ENCODE results near the gene DPPA4.

DNA sequence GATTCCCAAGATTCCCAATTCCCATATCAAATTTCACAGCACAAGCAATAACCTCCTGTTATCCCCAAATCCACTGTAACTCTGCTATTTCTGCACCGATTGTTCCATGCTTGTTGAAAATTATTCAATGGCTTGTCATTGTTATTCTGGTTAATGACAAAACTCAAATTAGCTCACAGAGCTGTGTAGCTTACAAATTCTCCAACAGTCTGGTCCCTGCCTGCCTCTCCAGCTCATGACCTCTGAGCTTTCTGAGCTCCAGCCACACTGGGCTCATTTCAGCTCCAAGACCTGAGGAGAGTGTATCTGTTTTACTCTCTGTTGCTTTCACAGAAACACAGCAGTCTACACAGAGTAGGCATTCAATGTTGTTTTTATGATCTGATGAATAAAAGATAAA, 24.3 kb downstream of the DPPA4 start:
- TF ChIP-seq, protein P1, sequence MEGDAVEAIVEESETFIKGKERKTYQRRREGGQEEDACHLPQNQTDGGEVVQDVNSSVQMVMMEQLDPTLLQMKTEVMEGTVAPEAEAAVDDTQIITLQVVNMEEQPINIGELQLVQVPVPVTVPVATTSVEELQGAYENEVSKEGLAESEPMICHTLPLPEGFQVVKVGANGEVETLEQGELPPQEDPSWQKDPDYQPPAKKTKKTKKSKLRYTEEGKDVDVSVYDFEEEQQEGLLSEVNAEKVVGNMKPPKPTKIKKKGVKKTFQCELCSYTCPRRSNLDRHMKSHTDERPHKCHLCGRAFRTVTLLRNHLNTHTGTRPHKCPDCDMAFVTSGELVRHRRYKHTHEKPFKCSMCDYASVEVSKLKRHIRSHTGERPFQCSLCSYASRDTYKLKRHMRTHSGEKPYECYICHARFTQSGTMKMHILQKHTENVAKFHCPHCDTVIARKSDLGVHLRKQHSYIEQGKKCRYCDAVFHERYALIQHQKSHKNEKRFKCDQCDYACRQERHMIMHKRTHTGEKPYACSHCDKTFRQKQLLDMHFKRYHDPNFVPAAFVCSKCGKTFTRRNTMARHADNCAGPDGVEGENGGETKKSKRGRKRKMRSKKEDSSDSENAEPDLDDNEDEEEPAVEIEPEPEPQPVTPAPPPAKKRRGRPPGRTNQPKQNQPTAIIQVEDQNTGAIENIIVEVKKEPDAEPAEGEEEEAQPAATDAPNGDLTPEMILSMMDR (IDR thresholded peaks at IDR 0.05), result no peak
- no peak for TF ChIP-seq POLR2AphosphoS5 (IDR thresholded peaks at IDR 0.05)
- TF ChIP-seq POLR2A (IDR thresholded peaks at IDR 0.05), result no peak

Measured in suprapubic skin (tissue), 4 donors.